ENCODE results near the gene ENO2.
"Not testable (repeated sequence)": the region's sequence is repeated elsewhere in the genome, so short reads cannot be mapped to it uniquely, and the experiment has no call there.

The ENO2 gene

GRCh38 chr12:6899837-6900519, 14.4 kb upstream of the ENO2 start:
- H3K9me3 ChIP-seq (ENCODE audit: control insufficient read depth, insufficient read depth, low read length), result no peaks in the 10 kb centered on the region; the same call in 1 of the 2 replicates
- no peaks in the 10 kb centered on the region for H3K36me3 ChIP-seq (ENCODE audit: control insufficient read depth, insufficient read depth, low read length)
- H3K27ac ChIP-seq (ENCODE audit: low read length), result no peak overlapping the region
- H3K4me3 ChIP-seq (ENCODE audit: low read length), result no peak overlapping the region
- no peaks in the 10 kb centered on the region; the same call in 1 of the 2 replicates for H3K4me1 ChIP-seq (ENCODE audit: control insufficient read depth, insufficient read depth, low read length)
- no peaks in the 10 kb centered on the region for H3K27me3 ChIP-seq (ENCODE audit: control insufficient read depth, insufficient read depth, low read length)
- no peak for DNase-seq (ENCODE audit: low read depth, low spot score)
- no CpG with 5 or more reads among the region's 10 CpGs for WGBS (ENCODE audit: insufficient coverage, insufficient read length)

- H3K4me1 ChIP-seq (ENCODE audit: control insufficient read depth, insufficient read depth, low read length), result no peaks in the 10 kb centered on the region; the same call in 1 of the 2 replicates
- H3K27ac ChIP-seq (ENCODE audit: low read length), result no peak overlapping the region
- H3K9me3 ChIP-seq (ENCODE audit: control insufficient read depth, insufficient read depth, low read length), result no peaks in the 10 kb centered on the region
- no peaks in the 10 kb centered on the region for H3K27me3 ChIP-seq (ENCODE audit: control insufficient read depth, insufficient read depth, low read length)
- no CpG with 5 or more reads among the region's 4 CpGs for WGBS (ENCODE audit: insufficient coverage, insufficient read length)
- no peaks in the 10 kb centered on the region for H3K36me3 ChIP-seq (ENCODE audit: control insufficient read depth, insufficient read depth, low read length)
- DNase-seq (ENCODE audit: low read depth, low spot score), result no peak
- no peak overlapping the region for H3K4me3 ChIP-seq (ENCODE audit: low read length)
Measured at GRCh38 chr12:6902448-6902847, 11.9 kb upstream of the ENO2 start.

DNA sequence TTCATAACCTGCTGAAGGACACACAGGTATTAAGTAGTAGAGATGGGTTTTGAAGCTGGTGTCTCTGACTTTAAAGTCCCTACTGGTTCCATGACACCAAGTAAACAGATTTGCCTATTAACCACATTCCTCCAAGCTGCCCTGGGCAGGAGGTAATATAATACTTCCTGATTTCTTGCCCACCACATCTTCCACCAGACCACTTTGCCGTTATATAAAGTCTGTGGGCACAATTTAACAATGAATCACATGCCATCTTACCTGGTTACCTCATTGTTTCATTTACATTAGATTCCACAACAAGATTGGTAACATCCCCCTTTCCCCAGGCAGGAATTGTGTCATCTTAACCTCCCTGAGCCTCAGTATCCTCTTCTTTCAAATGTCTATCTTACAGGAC, 10.7 kb upstream of the ENO2 start:
- Histone ChIP-seq H3K27me3 (ENCODE audit: control insufficient read depth, insufficient read depth, low read length) (no peaks in the 10 kb centered on the region), H3K4me1 (ENCODE audit: control insufficient read depth, insufficient read depth, low read length) (no peaks in the 10 kb centered on the region; the same call in 1 of the 2 replicates), H3K27ac (ENCODE audit: low read length) (no peak overlapping the region), H3K9me3 (ENCODE audit: control insufficient read depth, insufficient read depth, low read length) (no peaks in the 10 kb centered on the region), H3K36me3 (ENCODE audit: control insufficient read depth, insufficient read depth, low read length) (no peaks in the 10 kb centered on the region), H3K4me3 (ENCODE audit: low read length) (no peak overlapping the region)
- DNase-seq (ENCODE audit: low read depth, low spot score), result no peak
- no CpG with 5 or more reads among the region's 1 CpG for WGBS (ENCODE audit: insufficient coverage, insufficient read length)

DNA sequence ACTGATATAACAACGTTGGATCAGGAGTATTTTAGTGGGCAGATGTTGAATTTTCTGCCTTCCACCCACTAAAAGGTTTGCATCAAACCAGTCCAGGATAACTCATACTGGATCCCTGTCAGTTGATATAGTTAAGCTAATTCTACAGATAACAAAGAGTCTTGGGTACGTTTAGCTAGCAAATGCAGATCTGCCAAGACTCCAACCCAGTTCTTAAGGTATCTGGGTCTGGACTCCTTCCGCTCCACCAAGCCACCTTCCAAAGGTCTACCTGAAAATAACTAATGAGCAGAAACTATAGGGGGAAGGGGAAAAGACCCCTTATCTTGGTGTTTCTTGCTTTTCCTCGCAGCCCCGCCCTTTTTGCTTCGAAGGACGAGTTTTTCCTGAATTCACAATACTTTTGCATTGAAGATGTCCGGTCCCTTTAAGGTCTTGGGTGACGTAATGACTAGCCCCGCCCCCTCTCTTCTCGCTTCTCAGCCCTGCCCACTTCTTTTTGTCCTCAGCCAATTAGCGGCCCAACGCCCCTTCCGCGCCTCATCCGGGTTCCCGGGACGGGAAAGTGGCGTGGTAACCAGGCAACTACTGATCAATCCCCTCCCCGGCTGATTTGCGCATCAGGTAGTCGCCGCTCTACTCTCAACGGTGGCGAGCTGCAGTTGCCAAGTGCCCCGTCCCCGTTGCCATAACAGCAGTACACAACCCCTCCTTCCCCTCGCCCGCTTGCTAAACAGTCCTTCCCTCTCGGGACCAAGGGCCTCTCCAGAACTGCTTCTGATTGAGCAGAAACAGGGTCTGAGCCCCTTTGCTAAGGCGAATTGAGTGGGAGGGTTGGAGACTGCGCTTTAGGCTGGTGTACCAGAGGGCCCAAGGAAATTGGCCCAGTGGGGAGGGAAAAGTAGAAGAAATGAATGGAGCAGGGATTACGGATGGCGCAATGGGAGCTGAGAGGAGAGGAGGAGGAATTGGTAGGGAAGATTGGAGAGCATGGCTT, 9.8 kb upstream of the ENO2 start, which contains the start of gene LRRC23:
LRRC23 (plus strand) TSS at position 543 of the 997 bp plus-strand sequence. CDS start 812 bp downstream, outside the sequence.
- peak; percentile 99 for DNase-seq (ENCODE audit: low read depth, low spot score)
- no peak within 1 kb of the TSS for H3K27ac ChIP-seq (ENCODE audit: low read length)
- no peaks in the 10 kb centered on the region for H3K9me3 ChIP-seq (ENCODE audit: control insufficient read depth, insufficient read depth, low read length)
- no CpG with 5 or more reads among the region's 34 CpGs for whole genome bisulfite sequencing (ENCODE audit: insufficient coverage, insufficient read length)
- H3K4me3 ChIP-seq (ENCODE audit: low read length), result peak within 1 kb of the TSS; percentile 22; the same call in 1 of the 2 replicates
- no peaks in the 10 kb centered on the region for H3K36me3 ChIP-seq (ENCODE audit: control insufficient read depth, insufficient read depth, low read length)
- no peaks in the 10 kb centered on the region for H3K27me3 ChIP-seq (ENCODE audit: control insufficient read depth, insufficient read depth, low read length)
- H3K4me1 ChIP-seq (ENCODE audit: control insufficient read depth, insufficient read depth, low read length), result no peaks in the 10 kb centered on the region; the same call in 1 of the 2 replicates

GRCh38 chr12:6905414-6906040, 8.9 kb upstream of the ENO2 start:
- Histone ChIP-seq H3K27ac (ENCODE audit: low read length) (no peak overlapping the region), H3K27me3 (ENCODE audit: control insufficient read depth, insufficient read depth, low read length) (no peaks in the 10 kb centered on the region), H3K9me3 (ENCODE audit: control insufficient read depth, insufficient read depth, low read length) (no peaks in the 10 kb centered on the region), H3K36me3 (ENCODE audit: control insufficient read depth, insufficient read depth, low read length) (no peaks in the 10 kb centered on the region), H3K4me3 (ENCODE audit: low read length) (no peak overlapping the region), H3K4me1 (ENCODE audit: control insufficient read depth, insufficient read depth, low read length) (no peaks in the 10 kb centered on the region; the same call in 1 of the 2 replicates)
- DNase-seq (ENCODE audit: low read depth, low spot score), result no peak
- no CpG with 5 or more reads among the region's 5 CpGs for WGBS (ENCODE audit: insufficient coverage, insufficient read length)

- H3K36me3 ChIP-seq (ENCODE audit: control insufficient read depth, insufficient read depth, low read length); H3K27me3 ChIP-seq (ENCODE audit: control insufficient read depth, insufficient read depth, low read length); H3K27ac ChIP-seq (ENCODE audit: low read length); H3K9me3 ChIP-seq (ENCODE audit: control insufficient read depth, insufficient read depth, low read length); DNase-seq (ENCODE audit: low read depth, low spot score); H3K4me1 ChIP-seq (ENCODE audit: control insufficient read depth, insufficient read depth, low read length); H3K4me3 ChIP-seq (ENCODE audit: low read length): not testable (repeated sequence)
- no CpG with 5 or more reads among the region's 11 CpGs for WGBS (ENCODE audit: insufficient coverage, insufficient read length)
Measured at GRCh38 chr12:6908141-6908540, 6.2 kb upstream of the ENO2 start.

DNA sequence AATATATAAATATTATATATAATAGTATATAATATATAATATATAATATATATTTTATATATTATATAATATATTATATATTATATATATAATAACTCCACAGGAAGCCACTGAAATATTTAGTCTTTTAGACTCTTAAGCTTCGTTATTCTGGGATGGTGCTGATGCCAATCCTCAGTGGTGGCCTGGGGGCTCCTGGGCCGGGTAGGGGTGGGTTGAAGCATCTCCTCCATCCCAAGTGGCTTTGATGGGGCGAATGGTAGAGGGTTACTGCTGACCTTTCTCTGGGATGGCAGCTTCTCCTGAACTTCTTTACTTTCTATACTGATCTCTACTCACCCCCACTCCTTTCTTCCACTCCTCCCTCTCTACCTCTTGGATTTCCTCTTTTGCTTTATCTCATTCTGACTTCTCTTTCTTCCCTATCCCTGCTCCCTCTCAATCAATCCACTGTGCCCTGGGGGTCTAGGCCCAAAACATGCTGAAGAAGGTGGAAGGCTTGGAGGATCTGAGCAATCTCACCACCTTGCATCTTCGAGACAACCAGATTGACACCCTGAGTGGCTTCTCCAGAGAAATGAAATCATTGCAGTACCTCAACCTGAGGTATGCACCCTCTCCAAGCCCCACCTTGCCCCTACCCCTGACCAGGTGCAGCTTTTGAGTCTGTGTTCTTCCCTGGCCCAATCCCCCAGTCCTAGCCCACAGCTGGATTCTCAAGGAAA, 4.8 kb upstream of the ENO2 start:
- DNase-seq (ENCODE audit: low read depth, low spot score), result no peak
- no peaks in the 10 kb centered on the region for H3K27me3 ChIP-seq (ENCODE audit: control insufficient read depth, insufficient read depth, low read length)
- no peaks in the 10 kb centered on the region for H3K9me3 ChIP-seq (ENCODE audit: control insufficient read depth, insufficient read depth, low read length)
- H3K4me3 ChIP-seq (ENCODE audit: low read length), result no peak overlapping the region
- WGBS (ENCODE audit: insufficient coverage, insufficient read length), result no CpG with 5 or more reads among the region's 4 CpGs
- peaks cover 5% of the 10 kb centered on the region for H3K4me1 ChIP-seq (ENCODE audit: control insufficient read depth, insufficient read depth, low read length)
- H3K36me3 ChIP-seq (ENCODE audit: control insufficient read depth, insufficient read depth, low read length), result no peaks in the 10 kb centered on the region
- H3K27ac ChIP-seq (ENCODE audit: low read length), result no peak overlapping the region

DNA sequence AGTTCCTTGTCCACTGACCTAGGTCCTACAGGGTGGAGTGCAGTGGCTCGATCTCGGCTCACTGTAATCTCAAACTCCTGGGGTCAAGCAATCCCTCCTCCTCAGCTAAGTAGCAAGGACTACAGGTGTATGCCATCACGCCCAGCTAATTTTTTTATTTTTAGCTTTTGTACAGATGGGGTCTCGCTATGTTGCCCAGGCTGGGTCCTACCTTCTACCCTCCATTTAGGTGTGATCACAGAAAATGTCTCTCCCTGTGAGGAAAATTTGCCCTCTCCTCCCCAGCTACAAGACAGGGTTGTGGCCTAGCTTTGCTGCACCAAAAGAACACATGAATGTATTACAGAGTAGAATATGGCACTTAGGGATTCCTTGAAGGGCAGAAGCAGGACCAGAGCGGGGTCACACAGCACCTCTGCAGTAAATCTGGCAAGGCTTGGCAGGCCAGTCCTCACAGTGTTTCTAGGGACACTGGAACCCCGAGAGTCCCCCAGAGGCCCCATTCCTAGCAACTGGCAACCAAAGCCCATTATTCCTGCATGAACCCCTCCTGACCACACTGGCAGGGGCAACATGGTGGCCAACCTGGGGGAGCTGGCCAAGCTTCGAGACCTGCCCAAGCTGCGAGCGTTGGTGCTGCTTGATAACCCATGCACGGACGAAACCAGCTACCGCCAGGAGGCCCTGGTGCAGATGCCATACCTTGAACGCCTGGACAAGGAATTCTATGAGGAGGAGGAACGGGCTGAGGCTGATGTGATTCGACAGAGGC, 2.0 kb upstream of the ENO2 start:
- no CpG with 5 or more reads among the region's 15 CpGs for WGBS (ENCODE audit: insufficient coverage, insufficient read length)

DNA sequence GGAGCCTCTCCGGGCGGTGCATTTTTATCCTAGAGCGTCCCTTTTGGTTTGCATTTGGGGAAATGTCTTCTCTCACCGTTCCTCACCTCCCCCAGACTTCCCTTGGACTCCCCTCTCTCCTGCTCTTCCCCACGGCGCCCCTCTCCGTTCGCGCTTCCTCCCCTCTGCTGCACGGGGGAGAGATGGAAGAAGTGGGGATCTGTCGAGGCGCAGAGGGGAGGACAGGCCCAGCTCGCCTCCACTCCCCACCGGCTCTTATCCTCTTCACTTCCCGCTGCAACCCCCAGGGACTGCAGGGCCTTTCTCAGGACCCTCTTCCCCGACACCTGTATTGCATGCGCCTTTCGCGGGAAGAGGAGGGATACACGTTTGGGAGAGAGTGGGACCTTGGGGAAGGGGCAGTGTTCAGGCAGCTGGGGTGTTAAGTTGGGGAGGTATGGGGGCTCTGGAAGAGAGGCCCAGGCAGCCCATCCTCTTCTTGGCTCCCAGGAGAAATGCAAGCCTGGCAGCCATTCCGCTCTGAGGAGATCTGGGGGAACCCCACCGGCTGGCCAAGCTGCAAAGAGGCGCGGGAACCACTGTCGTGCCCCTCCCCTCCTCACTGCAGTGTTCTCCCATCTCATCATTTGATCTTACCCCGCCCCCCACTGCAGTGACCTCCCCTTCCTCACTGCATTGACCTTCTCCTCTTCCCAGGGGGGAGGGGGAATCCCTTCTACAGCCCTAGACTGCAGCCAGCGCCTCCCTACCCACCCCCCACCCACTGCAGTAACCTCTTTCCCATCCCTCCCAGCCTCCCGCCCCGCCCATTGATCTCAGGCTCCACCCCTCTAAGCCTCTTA, 788 bp downstream of the ENO2 start:
- Histone ChIP-seq H3K36me3 (ENCODE audit: control insufficient read depth, insufficient read depth, low read length) (peaks cover 13% of the 10 kb centered on the region), H3K27me3 (ENCODE audit: control insufficient read depth, insufficient read depth, low read length) (no peaks in the 10 kb centered on the region), H3K27ac (ENCODE audit: low read length) (no peak overlapping the region), H3K4me1 (ENCODE audit: control insufficient read depth, insufficient read depth, low read length) (peaks cover 5% of the 10 kb centered on the region; the same call in 1 of the 2 replicates), H3K9me3 (ENCODE audit: control insufficient read depth, insufficient read depth, low read length) (no peaks in the 10 kb centered on the region), H3K4me3 (ENCODE audit: low read length) (peak overlapping the region; percentile 89)
- DNase-seq (ENCODE audit: low read depth, low spot score), result no peak
- no CpG with 5 or more reads among the region's 29 CpGs for WGBS (ENCODE audit: insufficient coverage, insufficient read length)

More for the DNA sequence above, 2.0 kb upstream of the ENO2 start:
- no peaks in the 10 kb centered on the region for H3K9me3 ChIP-seq (ENCODE audit: control insufficient read depth, insufficient read depth, low read length)
- H3K27me3 ChIP-seq (ENCODE audit: control insufficient read depth, insufficient read depth, low read length), result no peaks in the 10 kb centered on the region
- no peak for DNase-seq (ENCODE audit: low read depth, low spot score)
- H3K4me3 ChIP-seq (ENCODE audit: low read length), result no peak overlapping the region
- peaks cover 5% of the 10 kb centered on the region; the same call in 1 of the 2 replicates for H3K4me1 ChIP-seq (ENCODE audit: control insufficient read depth, insufficient read depth, low read length)
- peaks cover 11% of the 10 kb centered on the region for H3K36me3 ChIP-seq (ENCODE audit: control insufficient read depth, insufficient read depth, low read length)
- H3K27ac ChIP-seq (ENCODE audit: low read length), result no peak overlapping the region
